ENCODE results near the gene ANLN.

GRCh38 chr7:36475011-36475342 is 85.3 kb downstream of the ANLN start:
- TF ChIP-seq, protein P1, sequence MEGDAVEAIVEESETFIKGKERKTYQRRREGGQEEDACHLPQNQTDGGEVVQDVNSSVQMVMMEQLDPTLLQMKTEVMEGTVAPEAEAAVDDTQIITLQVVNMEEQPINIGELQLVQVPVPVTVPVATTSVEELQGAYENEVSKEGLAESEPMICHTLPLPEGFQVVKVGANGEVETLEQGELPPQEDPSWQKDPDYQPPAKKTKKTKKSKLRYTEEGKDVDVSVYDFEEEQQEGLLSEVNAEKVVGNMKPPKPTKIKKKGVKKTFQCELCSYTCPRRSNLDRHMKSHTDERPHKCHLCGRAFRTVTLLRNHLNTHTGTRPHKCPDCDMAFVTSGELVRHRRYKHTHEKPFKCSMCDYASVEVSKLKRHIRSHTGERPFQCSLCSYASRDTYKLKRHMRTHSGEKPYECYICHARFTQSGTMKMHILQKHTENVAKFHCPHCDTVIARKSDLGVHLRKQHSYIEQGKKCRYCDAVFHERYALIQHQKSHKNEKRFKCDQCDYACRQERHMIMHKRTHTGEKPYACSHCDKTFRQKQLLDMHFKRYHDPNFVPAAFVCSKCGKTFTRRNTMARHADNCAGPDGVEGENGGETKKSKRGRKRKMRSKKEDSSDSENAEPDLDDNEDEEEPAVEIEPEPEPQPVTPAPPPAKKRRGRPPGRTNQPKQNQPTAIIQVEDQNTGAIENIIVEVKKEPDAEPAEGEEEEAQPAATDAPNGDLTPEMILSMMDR (IDR thresholded peaks at IDR 0.05) = no peak
- no peak for TF ChIP-seq POLR2AphosphoS5 (IDR thresholded peaks at IDR 0.05)
